ENCODE data around the gene JAK3. TPM values are rescaled to one million over a fixed set of nuclear protein-coding genes. Genes with fewer than 3 reads are reported as not detected.

JAK3 gene
- polyA plus RNA-seq, 1 donor = 4.3 TPM

DNA sequence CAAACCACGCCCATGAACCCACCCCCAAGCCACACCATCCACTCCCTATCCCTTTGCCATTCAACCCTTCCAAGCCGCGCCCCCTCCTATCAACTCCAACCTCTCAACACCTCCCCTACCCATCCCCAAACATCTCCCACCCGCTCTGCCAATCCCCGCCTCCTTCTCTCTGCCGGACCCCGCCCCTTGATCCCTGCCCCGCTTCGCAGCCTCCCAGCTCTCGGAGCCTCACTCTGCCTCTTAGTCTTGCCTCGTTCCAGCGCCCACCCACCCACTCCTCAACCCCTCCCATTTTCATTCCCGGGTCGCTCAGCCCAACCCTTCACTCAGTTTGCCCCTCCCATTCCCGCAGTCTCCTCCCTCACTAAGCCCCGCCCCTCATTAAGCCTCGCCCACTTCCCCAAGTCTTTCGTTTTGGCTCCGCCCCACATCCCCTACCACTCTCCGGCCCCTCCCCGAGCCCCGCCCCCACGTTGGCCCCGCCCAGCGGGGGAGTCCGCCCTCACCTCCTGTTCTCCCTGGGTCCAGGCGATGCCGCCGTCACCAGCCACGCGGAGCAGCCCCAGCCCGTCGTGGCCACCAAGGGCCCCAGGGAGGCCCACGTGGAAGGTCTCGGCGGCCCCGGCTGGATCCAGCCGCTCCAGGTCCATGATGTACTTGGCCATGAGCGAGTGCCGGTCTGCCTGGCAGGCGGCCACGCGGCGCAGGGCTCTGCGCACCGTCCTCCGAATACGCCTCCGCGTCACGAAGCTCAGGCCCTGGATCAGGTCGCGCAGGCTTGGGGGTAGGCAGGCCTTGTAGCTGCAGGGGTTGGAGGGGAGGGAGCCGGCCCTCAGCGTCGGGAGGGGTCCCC lies 5.7 kb downstream of the JAK3 start:
- DNase-seq = peak; percentile 85

DNA sequence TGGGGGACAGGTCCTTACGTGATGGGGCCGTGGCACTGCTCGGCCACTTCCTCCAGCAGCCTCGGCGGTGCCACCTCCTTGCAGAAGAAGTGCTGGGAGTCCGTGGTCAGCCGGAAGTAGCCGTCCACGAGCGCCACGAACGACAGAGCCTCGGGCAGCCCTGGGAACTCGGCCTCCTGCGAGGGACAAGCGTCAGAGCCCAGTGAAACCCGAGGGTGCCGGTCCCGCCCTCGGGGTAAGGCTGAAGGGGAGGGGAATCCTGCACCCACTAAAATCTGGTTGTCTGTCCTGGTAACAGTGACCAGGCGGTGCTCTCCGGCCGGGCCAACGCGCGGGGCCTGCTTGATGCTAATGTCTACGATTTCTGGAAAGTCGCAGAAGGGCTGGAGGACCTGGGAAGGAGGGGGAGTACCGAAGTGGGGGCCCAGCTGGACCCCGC lies 6.4 kb downstream of the JAK3 start:
- no peak for DNase-seq

DNA sequence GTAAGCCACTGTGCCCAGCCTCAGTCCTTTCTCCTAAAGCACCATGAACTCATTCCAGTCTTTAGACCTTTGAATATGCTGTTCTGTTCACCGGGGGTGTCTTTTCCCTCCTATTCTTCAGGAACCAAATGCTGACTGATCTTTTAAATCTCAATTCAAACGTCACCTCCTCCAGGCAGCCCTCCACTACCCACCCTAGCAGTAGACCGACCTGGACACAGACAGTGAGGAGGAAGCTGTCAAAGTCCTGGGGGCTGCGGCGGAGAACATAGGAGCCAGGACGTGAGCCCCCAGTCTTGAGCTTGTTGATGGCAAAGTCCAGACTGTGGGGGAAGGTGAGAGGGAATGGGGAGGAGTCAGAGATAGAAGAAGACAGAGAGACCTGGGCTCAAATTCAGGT lies 7.8 kb downstream of the JAK3 start:
- DNase-seq = no peak

DNA sequence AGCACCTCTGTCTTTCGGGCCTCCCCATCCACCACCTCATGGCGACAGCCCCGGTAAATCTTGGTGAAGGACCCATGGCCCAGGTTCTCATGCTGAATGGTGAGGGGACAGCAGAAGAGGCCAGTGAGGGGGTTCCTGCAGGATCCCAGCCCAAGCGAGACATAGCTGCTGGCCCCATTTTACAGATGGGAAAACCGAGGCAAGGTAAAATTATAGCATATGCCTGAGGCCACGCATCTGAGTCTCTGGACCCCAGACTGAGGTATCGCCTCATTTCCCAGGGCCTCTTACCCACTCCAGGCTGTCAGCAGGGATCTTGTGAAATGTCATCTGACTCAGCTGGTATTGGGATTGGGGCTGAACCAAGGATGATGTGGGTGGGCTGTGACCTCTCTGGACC lies 9.8 kb downstream of the JAK3 start:
- no peak for DNase-seq

DNA sequence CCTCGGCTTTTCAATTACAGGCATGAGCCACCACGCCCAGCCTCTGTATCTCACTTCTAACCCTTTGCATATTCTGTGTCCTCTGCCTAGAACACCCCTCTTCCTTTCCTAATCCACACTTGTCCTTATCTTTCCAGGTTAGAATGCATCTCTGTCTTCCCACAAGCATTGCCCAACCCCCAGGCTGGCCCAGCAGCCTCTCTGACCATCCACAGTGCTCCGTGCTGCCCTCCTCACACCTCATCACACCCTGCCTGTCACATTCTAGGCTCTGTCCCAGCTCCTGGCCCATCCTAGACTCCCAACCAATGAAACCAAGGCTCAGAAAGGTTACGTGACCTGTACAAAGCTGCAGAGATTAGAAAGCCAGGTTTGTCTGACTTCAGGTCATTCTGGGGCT lies 11.3 kb downstream of the JAK3 start:
- DNase-seq = no peak

DNA sequence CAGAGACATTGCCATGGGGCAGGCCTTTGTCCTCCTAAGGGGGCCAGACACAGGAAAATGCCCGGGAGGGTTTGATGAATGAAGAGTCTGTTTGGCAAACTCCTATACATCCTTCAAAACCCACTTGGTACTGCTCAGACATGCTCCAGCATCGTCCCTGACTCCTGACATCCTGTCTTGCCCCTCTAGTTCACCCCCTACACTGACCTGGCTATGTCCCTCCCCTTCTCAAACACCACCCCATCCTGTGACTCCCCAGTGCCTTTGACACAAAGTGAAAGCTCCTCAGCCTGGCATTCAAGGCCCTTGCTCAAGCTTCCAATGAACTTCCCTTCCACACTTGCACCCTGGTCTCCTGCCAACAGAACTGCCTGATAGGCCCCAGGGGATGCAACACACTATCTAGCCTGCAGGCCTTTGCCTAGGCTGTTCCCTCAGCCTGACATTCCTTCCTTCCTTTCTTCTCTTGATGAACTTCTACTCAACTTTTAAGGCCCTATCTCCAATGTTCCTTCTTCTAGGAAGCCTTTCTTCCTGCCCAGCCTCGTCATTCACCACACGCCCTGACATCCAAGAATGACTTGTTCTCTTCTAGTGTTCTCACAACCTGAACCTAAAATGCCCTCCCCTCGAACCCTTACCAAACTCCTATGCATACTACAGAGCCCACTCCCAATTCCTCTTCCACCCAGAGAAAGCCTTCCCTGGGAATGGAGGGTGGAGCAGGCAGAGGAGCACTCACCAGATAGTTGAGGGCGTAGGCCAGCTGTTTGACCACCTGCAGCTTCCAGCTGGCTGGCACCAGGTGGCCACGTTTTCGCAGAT lies 12.4 kb downstream of the JAK3 start:
- DNase-seq = no peak

DNA sequence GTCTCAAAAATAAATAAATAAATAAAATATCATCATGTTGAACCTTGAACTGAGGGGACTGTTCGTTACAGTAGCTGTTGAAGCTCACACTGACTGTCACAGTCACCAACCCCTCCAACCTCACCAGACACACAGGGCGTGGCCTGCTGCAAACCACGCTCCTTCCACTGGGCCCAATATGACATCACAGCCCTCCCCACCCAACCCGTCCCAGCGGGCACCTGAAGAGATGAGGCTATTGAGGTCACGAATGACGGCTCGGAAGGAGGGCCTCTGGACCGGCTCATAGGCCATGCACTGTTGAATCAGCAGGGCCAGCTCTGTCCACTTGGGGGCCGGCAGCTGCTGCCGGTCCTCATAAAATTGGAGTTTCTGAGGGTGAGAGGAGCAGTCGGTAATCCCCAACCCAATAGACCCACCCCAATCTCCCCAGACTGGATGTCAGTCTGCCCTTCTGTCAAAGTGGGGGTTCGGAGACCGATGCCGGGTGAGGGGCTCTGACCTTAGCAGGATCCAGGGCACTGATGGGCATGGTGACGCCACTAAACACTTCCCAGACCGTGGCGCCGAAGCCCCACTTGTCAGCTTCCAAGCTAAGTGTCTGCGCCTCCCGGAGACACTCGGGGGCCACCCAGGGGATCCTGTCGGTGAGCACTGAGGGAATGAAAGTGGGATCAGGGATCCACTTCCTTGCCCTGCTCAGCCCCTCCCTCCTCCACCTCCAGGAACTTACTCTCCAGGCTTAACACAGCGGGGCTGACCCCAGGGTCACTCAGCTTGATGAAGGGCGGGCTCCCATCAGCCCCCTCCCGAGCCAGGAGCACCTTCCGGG lies 13.2 kb downstream of the JAK3 start:
- DNase-seq = no peak

DNA sequence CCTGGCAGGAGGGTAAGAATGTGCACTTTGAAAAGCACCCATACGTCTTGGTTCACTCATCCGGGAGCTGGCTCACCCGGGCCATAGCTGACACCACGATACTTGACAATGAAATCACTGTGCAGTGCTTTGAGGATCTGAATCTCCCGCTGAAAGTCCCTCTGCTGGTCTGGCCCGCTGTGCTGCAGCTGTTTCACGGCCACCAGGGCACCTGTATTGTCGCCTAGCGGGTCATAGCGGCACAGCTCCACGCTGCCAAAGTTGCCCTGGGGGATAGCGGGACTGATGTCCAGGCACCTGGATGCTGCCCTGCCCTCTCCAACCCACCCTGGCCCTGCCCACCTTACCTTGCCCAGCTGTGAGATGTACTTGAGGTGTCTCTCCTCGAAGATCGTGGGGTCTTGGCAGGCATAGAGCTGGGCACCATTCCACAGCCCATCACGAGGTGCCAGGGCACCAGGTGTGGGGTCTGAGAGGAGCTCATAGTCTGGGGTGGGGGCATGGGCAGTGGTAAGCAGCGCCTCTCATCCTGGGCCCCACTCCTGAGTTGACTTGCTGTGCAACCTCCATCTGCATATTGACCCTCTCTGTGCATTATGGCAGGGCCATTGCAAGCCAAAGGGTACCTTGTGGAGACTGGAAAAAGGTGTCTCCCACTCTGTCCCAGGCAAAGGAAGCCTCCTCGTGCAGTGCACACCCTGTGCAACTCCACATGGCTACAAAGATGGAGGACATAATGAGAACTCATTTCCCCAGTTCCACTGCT lies 15.2 kb downstream of the JAK3 start:
- DNase-seq = no peak

DNA sequence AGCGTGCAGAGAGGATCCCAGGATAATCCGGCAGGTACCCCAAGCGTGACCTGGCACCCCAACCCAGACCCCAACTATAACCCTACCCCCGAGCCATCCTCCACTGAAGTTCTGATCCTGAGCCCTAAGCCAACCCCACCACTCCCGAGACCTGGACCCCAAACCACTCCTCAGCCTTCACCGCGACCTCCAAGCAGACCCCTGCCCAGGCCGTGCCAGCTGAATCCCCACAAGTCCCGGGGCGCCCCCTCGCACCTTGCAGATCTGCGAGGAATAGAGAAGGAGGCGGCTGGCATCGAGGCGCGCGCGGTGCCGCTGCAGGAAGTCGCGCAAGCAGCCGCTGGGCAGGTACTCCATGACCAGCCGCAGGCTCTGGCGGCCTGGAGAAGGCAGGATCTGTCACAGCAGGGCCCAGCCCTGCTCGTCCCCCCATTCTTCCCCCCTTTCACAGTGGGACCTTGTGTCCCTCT lies 16.3 kb downstream of the JAK3 start:
- DNase-seq = no peak

DNA sequence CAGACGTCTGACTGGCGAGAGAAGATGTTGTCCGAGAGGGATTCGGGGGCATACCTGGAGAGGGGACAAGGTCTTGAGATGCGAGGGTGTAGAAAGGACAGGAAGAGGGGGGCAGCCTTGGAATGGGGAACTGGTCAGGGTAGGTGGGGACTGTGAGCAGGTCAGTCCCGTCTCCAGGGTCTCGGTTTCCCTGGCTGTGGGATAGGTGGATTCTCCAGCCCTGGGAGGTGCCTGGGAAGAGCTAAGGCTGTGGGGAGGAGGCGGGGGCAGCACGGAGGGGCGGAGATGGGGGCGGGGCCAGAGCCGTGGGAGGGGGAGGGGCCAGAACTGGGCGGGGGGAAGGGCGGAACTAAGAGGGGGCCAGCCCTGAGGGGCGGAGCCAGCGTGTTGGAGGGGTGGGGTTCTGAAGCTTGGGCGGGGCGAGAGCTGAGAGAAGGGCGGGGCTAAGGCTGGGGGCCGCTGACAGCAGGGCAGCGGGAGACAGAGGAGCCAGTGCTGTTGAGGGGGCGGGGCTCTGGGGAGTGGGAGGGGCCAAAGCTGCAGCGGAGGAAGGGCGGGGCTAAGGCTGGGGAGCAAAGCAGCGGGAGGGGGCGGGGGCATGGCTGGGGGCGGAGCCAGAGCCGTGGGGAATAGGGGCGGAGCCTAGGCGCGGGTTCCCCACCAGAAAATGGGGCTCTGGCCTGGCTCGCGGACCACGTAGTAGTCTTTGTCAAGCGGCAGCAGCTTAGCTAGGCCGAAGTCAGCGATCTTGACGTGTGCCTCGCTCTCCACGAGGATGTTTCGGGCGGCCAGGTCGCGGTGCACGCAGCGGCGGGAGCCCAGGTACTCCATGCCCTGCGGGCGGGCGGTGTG lies 17.0 kb downstream of the JAK3 start:
- peak; percentile 57 for DNase-seq

DNA sequence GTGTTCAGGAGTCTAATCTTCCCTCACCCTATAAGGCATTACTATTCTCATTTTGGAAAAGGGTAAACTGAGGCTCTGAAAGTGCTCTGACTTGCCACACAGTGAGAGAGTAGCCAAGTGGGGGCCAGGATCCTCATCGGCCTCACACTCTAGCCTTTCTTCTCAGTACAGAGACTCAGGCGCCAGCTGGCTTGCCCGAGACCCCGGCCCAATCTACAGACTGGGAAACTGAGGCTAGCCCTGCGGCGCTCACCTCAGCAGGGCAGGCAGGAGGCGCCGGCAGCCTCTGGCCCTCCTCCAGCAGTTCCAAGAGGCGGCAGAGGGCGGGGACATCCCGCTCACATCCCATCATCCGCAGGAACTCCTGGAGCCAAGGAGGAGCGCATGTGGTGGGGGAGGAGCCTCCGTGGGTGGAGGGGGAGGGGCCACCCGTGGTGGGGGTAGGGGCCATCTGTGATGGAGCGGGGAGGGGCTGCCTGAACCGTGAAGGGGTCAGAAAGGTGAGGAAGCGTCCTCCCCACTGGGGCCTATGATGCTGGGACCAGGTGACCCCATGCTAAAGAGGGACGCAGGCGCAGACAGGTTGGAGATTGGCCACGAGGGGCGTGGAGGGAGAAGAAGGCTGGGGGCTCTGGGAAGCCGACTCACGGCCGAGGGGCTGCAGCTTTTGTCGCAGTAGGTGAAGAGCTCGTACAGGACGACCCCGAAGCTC lies 17.8 kb downstream of the JAK3 start:
- DNase-seq = peak; percentile 30

DNA sequence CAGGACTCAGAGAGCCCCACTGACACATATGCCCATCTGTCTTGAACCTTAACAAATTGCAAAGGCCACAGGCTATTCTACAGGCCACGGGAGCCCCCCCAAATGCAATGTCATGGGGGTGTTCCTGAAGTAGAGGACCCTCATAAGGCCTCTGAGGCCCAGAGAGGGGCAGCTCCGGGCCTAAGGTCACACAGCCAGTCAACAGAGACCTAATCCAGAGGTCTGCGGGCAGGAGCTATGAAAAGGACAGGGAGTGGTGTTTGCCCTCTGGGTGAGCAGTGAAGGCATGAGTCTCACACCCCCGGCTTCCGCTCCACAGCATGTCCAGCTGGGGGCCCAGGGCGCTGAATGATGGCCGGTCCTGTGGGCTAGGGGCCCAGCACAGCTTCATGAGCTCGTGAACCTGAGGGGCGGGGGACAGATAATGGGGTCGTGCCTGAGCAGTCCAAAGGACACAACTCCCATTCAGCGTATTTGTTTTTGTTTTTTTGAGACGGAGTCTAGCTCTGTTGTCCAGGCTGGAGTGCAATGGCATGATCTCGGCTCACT lies 21.2 kb downstream of the JAK3 start:
- DNase-seq = no peak

DNA sequence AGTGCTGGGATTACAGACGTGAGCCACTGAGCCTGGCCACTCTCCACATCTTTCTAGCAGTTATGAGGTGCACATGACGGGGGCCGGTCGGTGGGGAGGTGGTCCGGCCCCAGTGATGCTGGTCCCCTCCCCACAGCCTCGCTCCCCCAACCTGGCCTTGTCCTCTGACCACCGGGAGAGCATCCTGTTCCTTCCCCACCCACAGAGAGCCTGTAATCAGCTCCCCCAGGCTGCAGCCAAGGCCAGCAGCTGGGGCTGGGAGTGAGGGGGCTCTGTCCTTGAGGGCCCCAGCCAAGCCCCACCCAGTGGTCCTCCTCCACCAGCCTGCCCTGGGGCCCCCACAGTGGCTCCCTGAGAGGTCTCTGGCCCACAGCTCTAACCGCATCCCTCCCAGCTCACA lies 23.4 kb downstream of the JAK3 start:
- DNase-seq = no peak

DNA sequence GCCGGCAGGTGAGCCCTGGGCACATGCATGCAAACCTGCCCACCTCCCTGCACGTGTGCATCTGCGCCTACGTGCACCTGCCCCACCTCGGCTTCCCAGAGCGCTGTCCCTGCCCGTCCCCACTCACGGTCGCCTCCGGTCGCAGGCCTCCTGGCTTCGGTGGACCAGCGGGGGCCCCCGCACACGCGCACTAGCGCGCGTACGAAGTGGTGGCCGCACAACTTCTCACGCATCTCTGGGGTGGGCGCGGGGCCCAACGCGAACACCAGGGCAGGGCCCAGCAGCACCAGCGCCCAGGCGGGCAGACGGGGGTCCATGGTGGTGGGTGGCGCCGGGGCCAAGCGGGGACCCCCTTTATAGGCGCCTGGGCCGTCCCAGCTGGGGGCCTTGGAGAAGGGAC lies 26.6 kb downstream of the JAK3 start, which contains the start of gene INSL3:
Gene INSL3 (minus strand): TSS at position 330 of the 400 bp plus-strand sequence. CDS start 13 bp downstream, at position 317.
- DNase-seq = no peak

DNA sequence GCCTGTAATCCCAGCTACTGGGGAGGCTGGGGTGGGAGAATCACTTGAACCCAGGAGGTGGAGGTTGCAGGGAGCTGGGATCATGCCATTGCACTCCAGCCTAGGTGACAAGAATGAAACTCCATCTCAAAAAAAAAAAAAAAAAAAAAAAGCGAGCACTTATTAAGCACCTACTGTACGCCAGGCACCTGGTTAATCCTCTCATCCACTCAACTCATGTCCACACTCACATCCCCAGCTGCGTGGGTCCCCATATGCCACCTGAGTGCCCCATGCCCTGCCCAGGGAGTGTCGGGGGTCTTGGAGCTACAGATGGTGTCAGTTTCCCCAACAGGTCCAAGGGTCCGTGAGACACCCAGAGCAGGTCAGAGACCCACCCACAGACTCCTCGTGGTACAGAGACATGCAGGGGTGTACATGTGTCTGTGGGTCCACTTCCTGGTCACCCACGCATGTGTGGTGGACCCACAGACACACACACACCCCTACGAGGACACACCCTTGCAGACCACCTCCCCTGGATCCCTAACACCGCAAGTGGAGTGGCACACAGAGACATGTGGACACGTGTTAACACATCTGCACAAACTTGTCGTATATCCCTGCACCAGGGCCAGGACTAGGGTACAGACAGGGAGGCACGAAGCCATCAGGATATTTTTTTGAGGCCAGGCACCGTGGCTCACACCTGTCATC lies 30.0 kb downstream of the JAK3 start:
- no peak for DNase-seq

DNA sequence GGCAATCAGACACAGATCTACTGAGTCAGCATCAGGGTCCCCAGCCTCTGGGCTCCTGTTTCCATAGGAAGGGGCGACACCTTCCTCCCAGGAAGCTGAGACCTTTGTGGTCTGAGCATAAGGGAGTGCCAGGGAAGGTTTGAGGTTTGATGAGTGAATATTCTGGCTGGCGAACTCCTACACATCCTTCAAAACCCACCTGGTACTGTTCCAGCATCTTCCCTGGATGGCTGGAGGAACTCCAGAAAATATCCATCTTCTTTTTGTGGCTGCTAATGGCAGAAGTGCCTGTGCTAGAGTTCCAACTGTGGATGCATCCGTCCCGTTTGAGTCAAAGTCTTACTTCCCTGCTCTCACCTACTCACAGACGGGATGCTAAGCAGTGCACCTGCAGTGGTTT lies 35.7 kb downstream of the JAK3 start:
- no peak for DNase-seq

DNA sequence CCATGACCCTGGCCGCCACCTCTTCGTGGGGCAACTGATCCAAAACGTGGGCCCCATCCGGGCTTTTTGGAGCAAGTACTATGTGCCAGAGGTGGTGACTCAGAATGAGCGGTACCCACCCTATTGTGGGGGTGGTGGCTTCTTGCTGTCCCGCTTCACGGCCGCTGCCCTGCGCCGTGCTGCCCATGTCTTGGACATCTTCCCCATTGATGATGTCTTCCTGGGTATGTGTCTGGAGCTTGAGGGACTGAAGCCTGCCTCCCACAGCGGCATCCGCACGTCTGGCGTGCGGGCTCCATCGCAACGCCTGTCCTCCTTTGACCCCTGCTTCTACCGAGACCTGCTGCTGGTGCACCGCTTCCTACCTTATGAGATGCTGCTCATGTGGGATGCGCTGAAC lies 36.1 kb downstream of the JAK3 start:
- DNase-seq = no peak

DNA sequence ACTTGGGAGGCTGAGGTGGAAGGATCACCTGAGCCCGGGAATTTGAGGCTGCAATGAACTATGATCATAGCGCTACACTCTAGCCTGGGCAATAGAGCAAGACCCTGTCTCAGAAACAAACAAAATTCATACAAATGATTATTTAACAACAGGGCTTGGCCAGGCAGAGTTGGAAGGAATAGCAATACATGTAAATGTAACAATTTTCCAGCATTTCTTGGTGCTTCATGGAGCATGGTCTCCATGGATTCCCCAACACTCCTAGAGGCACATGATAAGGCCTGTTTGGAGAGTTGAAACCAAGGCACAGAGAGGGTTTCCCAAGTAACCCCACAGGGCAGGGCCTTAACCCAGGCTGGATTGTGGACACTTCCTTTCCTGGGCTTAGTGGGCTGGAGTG lies 36.7 kb downstream of the JAK3 start:
- no peak for DNase-seq

Data from left kidney (tissue), 2 donors.